Measurements from ENCODE around the gene PNPLA1.

Gene PNPLA1

GRCh38 chr6:36280983-36281382 lies 11.1 kb downstream of the PNPLA1 start:
- Histone ChIP-seq H3K36me3 (replicated peaks; ENCODE audit: low read depth, low read length) (no peaks in the 10 kb centered on the region), H2AFZ (ENCODE audit: low read depth, low read length) (no peak overlapping the region), H3K27me3 (ENCODE audit: low read depth, low read length) (peaks cover 75% of the 10 kb centered on the region), H3K4me3 (ENCODE audit: low read length) (no peak overlapping the region), H3K9me3 (ENCODE audit: insufficient read depth, low read length) (no peaks in the 10 kb centered on the region), H3K4me1 (ENCODE audit: low read length) (peaks cover 14% of the 10 kb centered on the region), H3K9ac (ENCODE audit: low read length) (no peak overlapping the region), H3K4me2 (ENCODE audit: low read length) (peak overlapping the region; percentile 31), H3K27ac (ENCODE audit: low read length) (no peak overlapping the region), H4K20me1 (ENCODE audit: insufficient read depth, low read length) (no peaks in the 10 kb centered on the region), H3K79me2 (ENCODE audit: low read length) (no peaks in the 10 kb centered on the region)
- TF ChIP-seq CTCF (IDR thresholded peaks at IDR 0.05; ENCODE audit: low read depth, low read length) = no peak
- TF ChIP-seq EZH2phosphoT487 (IDR thresholded peaks at IDR 0.05; ENCODE audit: low read depth) = no peak

- no peak overlapping the region for H2AFZ ChIP-seq (ENCODE audit: low read depth, low read length)
- TF ChIP-seq EZH2phosphoT487 (IDR thresholded peaks at IDR 0.05; ENCODE audit: low read depth) (no peak), CTCF (IDR thresholded peaks at IDR 0.05; ENCODE audit: low read depth, low read length) (no peak)
- H3K79me2 ChIP-seq (ENCODE audit: low read length) = no peaks in the 10 kb centered on the region
- H3K4me3 ChIP-seq (ENCODE audit: low read length) = no peak overlapping the region
- H3K36me3 ChIP-seq (replicated peaks; ENCODE audit: low read depth, low read length) = no peaks in the 10 kb centered on the region
- no peaks in the 10 kb centered on the region for H4K20me1 ChIP-seq (ENCODE audit: insufficient read depth, low read length)
- no peak overlapping the region for H3K27ac ChIP-seq (ENCODE audit: low read length)
- H3K9ac ChIP-seq (ENCODE audit: low read length) = no peak overlapping the region
- H3K9me3 ChIP-seq (ENCODE audit: insufficient read depth, low read length) = no peaks in the 10 kb centered on the region
- peaks cover 14% of the 10 kb centered on the region for H3K4me1 ChIP-seq (ENCODE audit: low read length)
- H3K27me3 ChIP-seq (ENCODE audit: low read depth, low read length) = peaks cover 59% of the 10 kb centered on the region
- H3K4me2 ChIP-seq (ENCODE audit: low read length) = no peak overlapping the region
Measured at GRCh38 chr6:36283608-36284007, 13.7 kb downstream of the PNPLA1 start.

GRCh38 chr6:36284359-36284758 lies 14.5 kb downstream of the PNPLA1 start:
- no peaks in the 10 kb centered on the region for H4K20me1 ChIP-seq (ENCODE audit: insufficient read depth, low read length)
- no peaks in the 10 kb centered on the region for H3K79me2 ChIP-seq (ENCODE audit: low read length)
- H3K36me3 ChIP-seq (replicated peaks; ENCODE audit: low read depth, low read length) = no peaks in the 10 kb centered on the region
- no peak overlapping the region for H3K4me3 ChIP-seq (ENCODE audit: low read length)
- H2AFZ ChIP-seq (ENCODE audit: low read depth, low read length) = no peak overlapping the region
- peaks cover 14% of the 10 kb centered on the region for H3K4me1 ChIP-seq (ENCODE audit: low read length)
- H3K27me3 ChIP-seq (ENCODE audit: low read depth, low read length) = peaks cover 55% of the 10 kb centered on the region
- no peaks in the 10 kb centered on the region for H3K9me3 ChIP-seq (ENCODE audit: insufficient read depth, low read length)
- TF ChIP-seq EZH2phosphoT487 (IDR thresholded peaks at IDR 0.05; ENCODE audit: low read depth) = no peak
- no peak overlapping the region for H3K9ac ChIP-seq (ENCODE audit: low read length)
- no peak overlapping the region for H3K27ac ChIP-seq (ENCODE audit: low read length)
- no peak overlapping the region for H3K4me2 ChIP-seq (ENCODE audit: low read length)

- Histone ChIP-seq H3K4me1 (ENCODE audit: low read length) (peaks cover 11% of the 10 kb centered on the region), H3K79me2 (ENCODE audit: low read length) (no peaks in the 10 kb centered on the region), H3K27ac (ENCODE audit: low read length) (no peak overlapping the region), H3K27me3 (ENCODE audit: low read depth, low read length) (peaks cover 58% of the 10 kb centered on the region), H3K4me3 (ENCODE audit: low read length) (no peak overlapping the region), H4K20me1 (ENCODE audit: insufficient read depth, low read length) (no peaks in the 10 kb centered on the region), H3K9ac (ENCODE audit: low read length) (no peak overlapping the region), H3K36me3 (replicated peaks; ENCODE audit: low read depth, low read length) (no peaks in the 10 kb centered on the region), H3K4me2 (ENCODE audit: low read length) (no peak overlapping the region), H2AFZ (ENCODE audit: low read depth, low read length) (no peak overlapping the region), H3K9me3 (ENCODE audit: insufficient read depth, low read length) (no peaks in the 10 kb centered on the region)
- no peak for TF ChIP-seq EZH2phosphoT487 (IDR thresholded peaks at IDR 0.05; ENCODE audit: low read depth)
Measured at GRCh38 chr6:36285187-36285671, 15.4 kb downstream of the PNPLA1 start.

- Histone ChIP-seq H2AFZ (ENCODE audit: low read depth, low read length) (no peak overlapping the region), H3K27me3 (ENCODE audit: low read depth, low read length) (peaks cover 62% of the 10 kb centered on the region), H3K4me2 (ENCODE audit: low read length) (no peak overlapping the region), H3K4me1 (ENCODE audit: low read length) (peaks cover 6% of the 10 kb centered on the region), H3K9ac (ENCODE audit: low read length) (no peak overlapping the region), H4K20me1 (ENCODE audit: insufficient read depth, low read length) (no peaks in the 10 kb centered on the region), H3K9me3 (ENCODE audit: insufficient read depth, low read length) (no peaks in the 10 kb centered on the region), H3K27ac (ENCODE audit: low read length) (no peak overlapping the region), H3K36me3 (replicated peaks; ENCODE audit: low read depth, low read length) (no peaks in the 10 kb centered on the region), H3K4me3 (ENCODE audit: low read length) (no peak overlapping the region), H3K79me2 (ENCODE audit: low read length) (no peaks in the 10 kb centered on the region)
- TF ChIP-seq CTCF (IDR thresholded peaks at IDR 0.05; ENCODE audit: low read depth, low read length) (no peak), EZH2phosphoT487 (IDR thresholded peaks at IDR 0.05; ENCODE audit: low read depth) (no peak)
Measured at GRCh38 chr6:36285797-36286196, 15.9 kb downstream of the PNPLA1 start.

Measured in OCI-LY3 (cell line).